K562 (cell line): ENCODE results near the gene C1QL2. TPM values are rescaled to one million over a fixed set of nuclear protein-coding genes. Genes with fewer than 3 reads are reported as not detected.

Experiments
- MLX ChIP-seq, 2 experiments: fragments of 450-650 bp in 1 of 2; sonication (generic) in 1 of 2; formaldehyde crosslinking; conservative IDR thresholded peaks; 2 replicates each; pipeline versions ENCODE4 v1.4.0 to v1.8.1; 2020 to 2022; ENCODE audit warnings: mild to moderate bottlenecking in 1 of 2, missing genetic modification reagents in 1 of 2
- STAT6 ChIP-seq: sonication (generic); formaldehyde crosslinking; IDR thresholded peaks from 2 replicates; pipeline ENCODE4 v1.8.1; 2023; ENCODE audit warnings: mild to moderate bottlenecking, missing genetic modification reagents
- ZC3H8 ChIP-seq: fragments of 450-650 bp; IDR thresholded peaks from 2 replicates; pipeline ENCODE4 v1.6.1; 2017
- ZNF318 ChIP-seq, 2 experiments: fragments of 450-650 bp; IDR thresholded peaks; 2 replicates each; pipeline ENCODE4 v1.6.1; 2016; ENCODE audit warnings: mild to moderate bottlenecking in 2 of 2, borderline replicate concordance in 1 of 2, low read depth in 1 of 2, moderate library complexity in 1 of 2
- polyA plus RNA-seq, 8 experiments: library from polyadenylated mRNA; depleted of rRNA in 4 of 8; stranded (reverse) in 5 of 8; unstranded in 3 of 8; fragments of >200 nt; fragmentation: Nextera tagmentation in 2 of 8; fragmentation: Illumina TruSeq in 1 of 8; extraction: Ambion mirVana in 2 of 8; extraction: Trizol in 1 of 8; gene quantifications; 2 replicates each; pipeline versions ENCODE4 v1.2.1 to v1.2.3, GENCODE V29; 2011 to 2014; ENCODE audit warnings: inconsistent platforms in 1 of 8, missing spikeins in 1 of 8
- total RNA-seq, 7 experiments: library from RNA; depleted of rRNA in 6 of 7; stranded (reverse); fragments of >200 nt in 6 of 7; fragmentation: Illumina TruSeq in 2 of 7; extraction: Trizol in 2 of 7; gene quantifications; 2 replicates each; pipeline versions ENCODE4 v1.2.1 to v1.2.3, GENCODE V29; 2011 to 2021; ENCODE audit warnings: low replicate concordance in 1 of 7

C1QL2 gene
- total and polyA plus RNA-seq, 9 of the 15 experiments (the other 6 are each of a cell fraction or from before 2014, with no cell fraction given): not detected

- TF ChIP-seq MLX (CRISPR knock-in tag; conservative IDR thresholded peaks at IDR 0.05): no peak
- no peak for TF ChIP-seq ZNF318 (IDR thresholded peaks at IDR 0.05; ENCODE audit: borderline replicate concordance in 1 of 2, low read depth in 1 of 2)
- no peak for TF ChIP-seq ZC3H8
- TF ChIP-seq STAT6 (CRISPR knock-in tag): no peak
Observed at GRCh38 chr2:119197529-119198239, 39.1 kb upstream of the C1QL2 start (continued).
